CD1c-positive myeloid dendritic cell (primary cell): ENCODE data around the gene PKD1L1.

Source experiments
- DNase-seq: peaks from one replicate; pipeline ENCODE4 v3.0.0-alpha.2; 2016; ENCODE audit errors: extremely low spot score

Gene PKD1L1

GRCh38 chr7:47905076-47905920, 43.0 kb downstream of the PKD1L1 start:
- DNase-seq = no peak

DNA sequence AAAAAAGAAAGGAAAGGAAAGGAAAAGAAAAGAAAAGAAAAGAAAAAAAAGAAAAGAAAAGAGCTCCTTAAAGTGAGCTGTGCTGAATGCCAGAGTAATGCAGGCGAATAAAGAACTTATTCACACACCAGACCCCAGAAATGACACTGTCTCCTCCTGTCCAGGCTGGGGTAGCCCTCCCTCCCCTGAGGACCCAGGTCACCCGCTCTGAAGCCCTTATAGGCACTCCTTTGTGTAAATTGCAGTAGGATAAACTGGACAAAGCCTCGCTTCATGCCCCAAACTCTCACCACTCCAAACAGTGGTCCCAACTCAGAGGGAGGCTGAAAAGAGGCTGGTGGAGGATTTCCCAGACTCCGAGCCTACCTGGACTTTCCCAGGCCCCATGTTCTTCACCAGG, 46.3 kb downstream of the PKD1L1 start:
- DNase-seq = no peak

- no peak for DNase-seq
Measured at GRCh38 chr7:47901542-47901941, 46.7 kb downstream of the PKD1L1 start.

DNA sequence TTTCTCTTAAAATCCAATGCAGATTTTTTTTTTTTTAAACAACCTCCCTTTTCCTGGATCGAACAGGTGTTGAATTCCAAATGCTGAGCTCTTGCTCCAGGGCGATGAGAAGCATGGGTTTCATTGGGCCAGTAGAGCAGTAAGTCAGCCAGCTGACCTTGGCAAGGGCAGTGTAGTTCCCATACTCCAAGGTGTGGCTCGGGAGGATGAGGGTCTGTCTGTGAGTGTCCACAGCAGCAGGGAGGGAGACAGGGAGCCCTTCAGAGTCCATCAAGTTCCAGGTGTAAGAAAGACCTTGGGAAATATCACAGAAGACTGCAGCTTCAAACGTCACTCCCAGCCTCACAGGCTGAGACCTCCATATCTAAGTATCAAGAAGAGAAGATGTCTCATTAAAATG, 50.4 kb downstream of the PKD1L1 start:
- DNase-seq = no peak

- no peak for DNase-seq
Measured at GRCh38 chr7:47896809-47897423, 51.4 kb downstream of the PKD1L1 start.

DNA sequence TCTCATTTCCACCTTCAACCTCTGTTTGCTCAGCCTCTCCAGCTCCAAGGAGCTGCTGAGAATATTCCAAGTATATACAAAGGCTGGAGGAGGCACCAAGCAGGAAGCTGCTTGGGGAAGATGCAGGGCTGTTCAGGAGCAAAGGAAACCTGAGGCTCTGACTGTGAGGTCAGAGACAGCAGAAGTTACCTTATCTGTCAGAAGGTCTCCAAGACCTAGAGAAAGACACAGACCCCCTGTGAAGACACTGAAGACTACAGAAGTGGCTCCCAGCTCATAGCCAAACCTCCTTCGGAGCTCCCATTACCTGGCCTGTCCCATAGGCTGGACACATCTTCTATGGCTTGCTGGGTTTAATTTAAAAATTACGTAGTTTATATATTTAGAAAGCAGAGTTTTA, 53.2 kb downstream of the PKD1L1 start:
- no peak for DNase-seq

DNA sequence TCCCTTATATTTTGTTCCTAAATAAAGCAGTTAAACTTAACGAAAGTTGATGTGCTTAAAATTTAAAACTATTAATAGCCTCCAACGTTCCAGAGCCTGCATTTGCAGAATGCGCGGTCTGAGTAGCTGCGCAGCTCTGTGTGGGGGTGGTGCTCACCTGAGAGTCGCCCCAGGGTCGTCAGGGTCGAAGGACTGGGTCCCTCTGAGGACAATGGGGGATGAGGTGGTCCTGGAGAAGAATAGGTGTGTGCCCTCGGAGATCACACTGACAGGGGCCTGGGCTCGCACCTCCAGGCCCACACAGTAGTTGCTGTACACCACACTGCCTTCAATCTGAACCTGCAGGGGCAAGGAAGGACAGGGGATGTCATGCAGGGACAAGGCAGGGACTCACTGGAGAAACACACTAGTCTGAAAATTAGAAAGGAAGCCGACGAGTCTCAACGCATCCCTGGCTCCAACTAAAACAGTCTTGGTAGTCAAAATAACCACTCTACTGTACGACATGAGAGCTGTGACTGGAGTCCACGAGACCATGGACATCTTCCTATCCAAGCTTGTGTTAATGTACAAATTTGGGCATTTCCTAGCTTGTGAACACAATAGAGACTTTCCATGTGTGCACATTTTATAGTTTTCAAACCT, 54.4 kb downstream of the PKD1L1 start:
- DNase-seq = no peak

DNA sequence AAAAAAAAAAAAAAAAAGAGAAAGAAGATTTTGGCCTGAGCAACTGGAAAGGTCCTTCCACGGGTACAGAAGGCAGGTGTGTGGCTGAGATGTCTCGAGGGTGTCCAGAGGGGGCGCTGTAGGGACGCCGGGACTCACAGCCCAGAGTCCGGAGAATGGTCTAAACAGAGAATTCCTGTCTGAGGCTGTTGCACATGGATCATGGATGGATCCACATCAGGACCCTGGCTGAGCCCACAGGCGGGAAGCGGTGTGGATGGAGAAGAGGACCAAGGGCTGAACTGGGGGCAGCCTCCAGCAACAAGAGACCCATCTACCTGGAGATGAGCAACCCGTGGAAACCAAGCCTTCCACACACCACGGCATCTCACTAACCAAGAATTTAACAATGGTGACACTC, 55.0 kb downstream of the PKD1L1 start:
- peak; percentile 9 for DNase-seq

- no peak for DNase-seq
Measured at GRCh38 chr7:47890606-47891005, 57.7 kb downstream of the PKD1L1 start.

DNA sequence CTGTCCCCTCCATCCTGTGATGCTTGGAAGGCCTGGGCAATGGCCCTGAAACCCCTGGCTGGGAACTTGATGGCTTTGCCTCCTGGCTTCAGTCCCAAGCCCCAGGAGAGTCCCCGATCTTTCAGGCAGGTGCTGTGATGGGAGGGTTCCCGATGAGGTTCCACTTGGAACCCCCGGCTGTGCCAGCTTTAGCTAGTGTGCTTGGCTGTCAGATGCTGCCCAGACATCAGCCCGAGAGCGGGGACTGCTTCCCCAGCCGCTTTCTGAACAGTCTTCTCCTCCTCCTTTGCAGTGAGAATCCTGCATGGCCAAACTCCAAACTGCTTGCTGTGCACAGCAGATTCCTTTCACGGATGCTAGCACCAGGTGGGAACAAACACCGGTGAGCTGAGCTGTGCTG, 58.1 kb downstream of the PKD1L1 start:
- DNase-seq = no peak

- DNase-seq = no peak
Measured at GRCh38 chr7:47889723-47890122, 58.5 kb downstream of the PKD1L1 start.

DNA sequence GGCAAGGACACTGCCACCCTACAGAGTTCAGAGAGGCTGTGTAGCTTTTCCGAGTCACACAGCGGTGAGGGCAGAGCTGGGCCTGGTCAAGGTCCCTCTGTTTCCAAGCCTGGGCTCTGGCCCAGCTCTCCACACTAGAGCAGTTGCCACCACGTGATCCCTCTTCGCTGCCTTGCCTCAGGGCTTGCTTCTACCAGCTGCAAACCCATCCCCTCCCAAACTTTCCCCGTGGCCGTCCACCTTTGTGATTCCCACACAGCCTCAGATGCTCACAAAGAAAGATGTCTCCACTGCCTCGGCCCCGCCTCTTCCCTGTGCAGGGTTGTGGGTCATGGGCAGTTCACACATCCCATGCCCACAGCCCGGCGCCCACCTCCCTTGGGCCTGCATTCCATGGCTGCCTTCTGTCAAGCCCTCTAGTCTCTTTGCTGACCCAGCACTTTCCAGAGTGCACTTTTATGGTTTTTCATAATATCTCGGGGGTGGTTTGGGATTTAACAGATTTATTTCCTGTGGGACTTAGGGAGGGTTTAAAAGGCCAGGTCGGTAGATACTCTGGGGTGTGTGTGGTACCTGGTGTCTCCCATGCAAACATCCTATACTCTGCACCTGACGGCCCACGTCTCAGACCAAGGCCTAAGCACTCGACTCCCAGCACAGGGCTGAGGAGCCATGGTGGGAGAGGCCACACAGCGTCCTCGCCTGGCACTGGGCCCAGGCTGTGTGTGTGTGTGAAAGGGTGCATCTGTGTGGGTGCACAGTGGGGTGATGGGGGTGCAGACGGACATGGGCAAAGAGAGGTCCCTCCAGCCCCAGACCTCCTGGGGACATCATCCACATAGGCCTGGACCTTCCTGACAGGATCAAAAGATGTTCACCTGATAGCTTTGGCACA, 59.6 kb downstream of the PKD1L1 start:
- DNase-seq = no peak

GRCh38 chr7:47887016-47887640, 61.1 kb downstream of the PKD1L1 start:
- DNase-seq = no peak

GRCh38 chr7:47885987-47886811, 62.1 kb downstream of the PKD1L1 start:
- no peak for DNase-seq

GRCh38 chr7:47885309-47885986, 62.8 kb downstream of the PKD1L1 start:
- no peak for DNase-seq

DNA sequence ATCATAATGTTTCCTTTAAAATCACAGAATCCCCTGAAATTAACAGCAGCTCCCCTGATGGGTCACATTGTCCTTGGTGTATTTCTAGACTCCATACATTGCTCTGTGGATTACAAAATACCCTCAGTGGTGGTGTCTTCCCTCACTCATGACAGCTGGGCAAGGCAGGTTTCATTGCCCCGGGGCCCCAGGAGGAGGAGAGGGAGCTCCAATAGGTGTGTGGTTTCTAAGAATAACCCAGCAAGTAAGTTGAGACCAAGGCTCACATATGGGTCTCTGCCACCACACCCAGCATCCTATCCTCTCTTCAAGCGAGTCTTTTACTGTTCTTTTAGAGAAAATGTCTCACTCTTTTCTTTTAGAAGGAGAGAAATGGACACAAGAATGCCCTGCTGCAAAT, 63.6 kb downstream of the PKD1L1 start:
- DNase-seq = no peak

DNA sequence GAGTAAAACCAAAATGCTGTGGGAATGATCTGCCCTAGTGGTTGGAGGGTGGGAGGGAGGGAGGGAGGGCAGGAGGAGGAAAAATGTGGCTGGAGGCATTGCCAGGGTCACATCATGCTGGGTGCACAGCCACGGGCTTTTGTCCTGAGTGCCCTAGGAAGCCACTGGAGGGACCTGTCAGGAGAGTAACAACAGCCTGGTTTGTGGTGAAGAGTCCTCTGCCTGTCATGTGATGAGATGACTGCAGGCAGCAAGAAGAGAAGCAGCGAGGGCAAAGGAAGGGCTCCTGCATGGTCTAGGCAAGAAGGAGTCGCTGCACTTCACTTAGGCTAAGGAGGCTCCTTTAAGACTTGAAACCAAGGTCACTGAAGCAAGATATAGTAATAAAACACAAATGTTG, 65.6 kb downstream of the PKD1L1 start:
- no peak for DNase-seq

DNA sequence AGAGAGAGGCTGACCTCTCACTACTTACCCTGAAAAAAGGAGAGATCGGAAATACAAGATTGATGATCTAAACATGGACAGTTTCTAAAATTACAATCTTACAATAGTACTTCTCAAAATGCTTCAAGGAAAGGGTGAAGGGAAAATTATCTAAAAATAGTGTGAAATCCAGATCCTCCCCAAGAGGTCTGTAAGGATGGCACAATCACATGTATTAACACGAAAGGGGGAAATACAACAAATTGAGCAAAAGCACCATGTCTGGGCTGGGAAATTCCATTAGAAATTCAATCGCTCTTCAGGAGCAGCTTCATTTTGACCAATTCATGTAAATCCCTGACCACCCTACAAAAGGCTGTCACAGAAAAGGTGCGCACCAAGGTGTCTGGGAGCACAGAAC, 67.0 kb downstream of the PKD1L1 start:
- DNase-seq = no peak

GRCh38 chr7:47878662-47879061, 69.6 kb downstream of the PKD1L1 start:
- no peak for DNase-seq

GRCh38 chr7:47877336-47877735, 70.9 kb downstream of the PKD1L1 start:
- no peak for DNase-seq
